GM23338 (cell line): ENCODE data around the gene HEATR9. TPM values are rescaled to one million over a fixed set of nuclear protein-coding genes. Genes with fewer than 3 reads are reported as not detected.

Source experiments
- ATAC-seq: fragments of 200-7000 bp; cut with Tn5 transposase; 3 replicates; pipeline ENCODE4 v1.9.1; 2020
- DNase-seq: peaks from one replicate; pipeline ENCODE4 v3.0.0-alpha.2; 2015; ENCODE audit warnings: low spot score
- H2AFZ ChIP-seq: fragments of 200-600 bp; sonication (generic); 2 replicates; pipeline ENCODE4 v1.8.0; 2016; ENCODE audit warnings: antibody characterized with exemption, mild to moderate bottlenecking, moderate library complexity
- H3F3A ChIP-seq: fragments of 200-600 bp; sonication (generic); replicated peaks from 2 replicates; pipeline ENCODE4 v1.8.0; 2017; ENCODE audit warnings: antibody characterized with exemption, mixed run types, low read depth
- H3K27ac ChIP-seq: fragments of 200-600 bp; sonication (generic); 2 replicates; pipeline ENCODE4 v1.6.1; 2016; ENCODE audit warnings: low read depth
- H3K27me3 ChIP-seq: fragments of 200-600 bp; sonication (generic); 2 replicates; pipeline ENCODE4 v1.8.0; 2016; ENCODE audit warnings: mild to moderate bottlenecking, mixed run types, moderate library complexity; ENCODE audit not compliant: insufficient read depth
- H3K36me3 ChIP-seq: fragments of 200-600 bp; sonication (generic); 2 replicates; pipeline ENCODE4 v1.8.0; 2016; ENCODE audit warnings: mild to moderate bottlenecking; ENCODE audit not compliant: insufficient read depth
- H3K4me1 ChIP-seq: fragments of 200-600 bp; sonication (generic); 2 replicates; pipeline ENCODE4 v1.8.0; 2016; ENCODE audit warnings: mild to moderate bottlenecking, moderate library complexity; ENCODE audit not compliant: insufficient read depth
- H3K4me2 ChIP-seq: fragments of 200-600 bp; sonication (generic); 2 replicates; pipeline ENCODE4 v1.7.1; 2017; ENCODE audit warnings: mixed run types
- H3K4me3 ChIP-seq: fragments of 200-600 bp; sonication (generic); 2 replicates; pipeline ENCODE4 v1.6.1; 2016; ENCODE audit warnings: mixed run types
- H3K79me2 ChIP-seq: fragments of 200-600 bp; sonication (generic); replicated peaks from 2 replicates; pipeline ENCODE4 v1.8.0; 2017; ENCODE audit warnings: mild to moderate bottlenecking; ENCODE audit not compliant: insufficient read depth
- H3K9me2 ChIP-seq: fragments of 200-600 bp; sonication (generic); 2 replicates; pipeline ENCODE4 v1.8.0; 2017; ENCODE audit not compliant: insufficient read depth
- H4K20me1 ChIP-seq: fragments of 200-600 bp; sonication (generic); replicated peaks from 2 replicates; pipeline ENCODE4 v1.8.0; 2017; ENCODE audit warnings: mild to moderate bottlenecking; ENCODE audit not compliant: insufficient read depth
- H3K27ac Mint-ChIP-seq: 2 replicates; pipeline ENCODE4 v1.8.0; 2020; ENCODE audit warnings: inconsistent platforms, mild to moderate bottlenecking, moderate library complexity, mixed read lengths
- H3K27me3 Mint-ChIP-seq: 3 replicates; pipeline ENCODE4 v1.8.0; 2022; ENCODE audit warnings: low read depth, mild to moderate bottlenecking, moderate library complexity, mixed read lengths, inconsistent platforms; ENCODE audit not compliant: insufficient read depth, poor library complexity
- H3K36me3 Mint-ChIP-seq: 3 replicates; pipeline ENCODE4 v1.8.0; 2021; ENCODE audit warnings: low read depth, mild to moderate bottlenecking, inconsistent platforms, moderate library complexity, mixed read lengths
- H3K4me1 Mint-ChIP-seq: 3 replicates; pipeline ENCODE4 v1.8.0; 2020; ENCODE audit warnings: mild to moderate bottlenecking, inconsistent platforms, mixed read lengths
- H3K4me3 Mint-ChIP-seq: 3 replicates; pipeline ENCODE4 v1.8.0; 2021; ENCODE audit warnings: moderate library complexity, mild to moderate bottlenecking, inconsistent platforms, mixed read lengths
- H3K9me3 Mint-ChIP-seq: 3 replicates; pipeline ENCODE4 v1.8.0; 2020; ENCODE audit warnings: moderate library complexity, mild to moderate bottlenecking, inconsistent platforms, mixed read lengths
- CREB1 ChIP-seq: fragments of 250-450 bp; sonication (Bioruptor Pico); IDR thresholded peaks from 2 replicates; pipeline ENCODE4 v1.5.0; 2020; ENCODE audit warnings: low read depth, mild to moderate bottlenecking, moderate library complexity
- CTCF ChIP-seq, 2 experiments: fragments of 200-600 bp in 1 of 2; sonication (generic) in 1 of 2; conservative IDR thresholded peaks; 2 replicates each; pipeline versions ENCODE4 v1.5.1 to v1.6.1; 2016 to 2017; ENCODE audit warnings: antibody characterized with exemption in 2 of 2, low read depth in 2 of 2, mild to moderate bottlenecking in 2 of 2, moderate library complexity in 1 of 2
- ETS1 ChIP-seq: IDR thresholded peaks from 2 replicates; pipeline ENCODE4 v1.6.1; 2016; ENCODE audit warnings: antibody characterized with exemption
- EZH2 ChIP-seq: fragments of 200-600 bp; sonication (generic); IDR thresholded peaks from one replicate; pipeline ENCODE4 v1.8.0; 2017; ENCODE audit warnings: antibody characterized with exemption, mild to moderate bottlenecking, low read depth; ENCODE audit not compliant: unreplicated experiment
- JUNB ChIP-seq: IDR thresholded peaks from one replicate; pipeline ENCODE4 v1.6.1; 2016; ENCODE audit warnings: antibody characterized with exemption; ENCODE audit not compliant: unreplicated experiment
- NANOG ChIP-seq: IDR thresholded peaks from 2 replicates; pipeline ENCODE4 v1.6.1; 2016; ENCODE audit warnings: antibody characterized with exemption, borderline replicate concordance
- POLR2AphosphoS5 ChIP-seq: IDR thresholded peaks from 2 replicates; pipeline ENCODE4 v1.6.1; 2016; ENCODE audit warnings: antibody characterized with exemption, low read depth
- STAT1 ChIP-seq: IDR thresholded peaks from one replicate; pipeline ENCODE4 v1.6.1; 2016; ENCODE audit warnings: antibody characterized with exemption; ENCODE audit not compliant: unreplicated experiment
- ZNF114 ChIP-seq: fragments of 250-450 bp; sonication (Bioruptor Pico); IDR thresholded peaks from 2 replicates; pipeline ENCODE4 v1.5.0; 2020; ENCODE audit warnings: mild to moderate bottlenecking, moderate library complexity
- polyA plus RNA-seq: library from polyadenylated mRNA; unstranded; fragments of >200 nt; fragmentation: Nextera tagmentation; extraction: Ambion mirVana; gene quantifications from 2 replicates; pipeline ENCODE4 v1.2.1, GENCODE V29; 2016
- total RNA-seq: library from RNA; depleted of rRNA; stranded (reverse); fragments of >200 nt; shearing (Covaris generic); gene quantifications from 2 replicates; pipeline ENCODE4 v1.2.3, GENCODE V29; 2014

HEATR9 gene
- total and polyA plus RNA-seq, 2 experiments from 2014 or later: not detected

- ATAC-seq: no peak
- no peaks in the 10 kb centered on the region for H3K9me2 ChIP-seq
- Mint-ChIP-seq H3K36me3 (no peaks in the 10 kb centered on the region), H3K27ac (no peak overlapping the region), H3K9me3 (no peaks in the 10 kb centered on the region), H3K4me3 (no peak overlapping the region), H3K27me3 (peaks cover 3% of the 10 kb centered on the region), H3K4me1 (peaks cover 18% of the 10 kb centered on the region)
- no peaks in the 10 kb centered on the region for H4K20me1 ChIP-seq
- no peak overlapping the region for H3K4me3 ChIP-seq
- TF ChIP-seq NANOG: no peak
- TF ChIP-seq ETS1: no peak
- H3K4me1 ChIP-seq: no peaks in the 10 kb centered on the region; the same call in 1 of the 2 replicates
- H3K4me2 ChIP-seq: no peak overlapping the region
- H3K36me3 ChIP-seq: no peaks in the 10 kb centered on the region
- no peak overlapping the region for H3K27ac ChIP-seq
- H3F3A ChIP-seq: no peaks in the 10 kb centered on the region
- DNase-seq: no peak
- no peaks in the 10 kb centered on the region for H3K79me2 ChIP-seq
- no peaks in the 10 kb centered on the region for H3K27me3 ChIP-seq
- no peak overlapping the region for H2AFZ ChIP-seq
Observed at GRCh38 chr17:35894206-35894605, 25.5 kb upstream of the HEATR9 start.

GRCh38 chr17:35893751-35894150, 25.1 kb upstream of the HEATR9 start:
- H3K79me2 ChIP-seq: no peaks in the 10 kb centered on the region
- Mint-ChIP-seq H3K27me3 (peaks cover 3% of the 10 kb centered on the region), H3K9me3 (no peaks in the 10 kb centered on the region), H3K36me3 (no peaks in the 10 kb centered on the region), H3K4me1 (peaks cover 18% of the 10 kb centered on the region), H3K4me3 (no peak overlapping the region), H3K27ac (no peak overlapping the region)
- no peak for ATAC-seq
- H3K9me2 ChIP-seq: no peaks in the 10 kb centered on the region
- H3K27me3 ChIP-seq: no peaks in the 10 kb centered on the region
- H3K27ac ChIP-seq: no peak overlapping the region
- H4K20me1 ChIP-seq: no peaks in the 10 kb centered on the region
- no peak overlapping the region for H3K4me2 ChIP-seq
- DNase-seq: no peak
- H3K4me3 ChIP-seq: no peak overlapping the region
- H3K4me1 ChIP-seq: no peaks in the 10 kb centered on the region; the same call in 1 of the 2 replicates
- no peaks in the 10 kb centered on the region for H3F3A ChIP-seq
- H2AFZ ChIP-seq: no peak overlapping the region
- no peaks in the 10 kb centered on the region for H3K36me3 ChIP-seq
- no peak for TF ChIP-seq CREB1
- TF ChIP-seq ETS1: no peak

- peak overlapping the region; percentile 76 for H2AFZ ChIP-seq
- Mint-ChIP-seq H3K27ac (no peak overlapping the region), H3K27me3 (no peaks in the 10 kb centered on the region), H3K4me3 (no peak overlapping the region), H3K9me3 (no peaks in the 10 kb centered on the region), H3K4me1 (peaks cover 18% of the 10 kb centered on the region), H3K36me3 (no peaks in the 10 kb centered on the region)
- H3K27me3 ChIP-seq: no peaks in the 10 kb centered on the region
- H3K4me3 ChIP-seq: no peak overlapping the region
- no peak overlapping the region for H3K27ac ChIP-seq
- ATAC-seq (no peak), DNase-seq (peak; percentile 2)
- no peaks in the 10 kb centered on the region for H4K20me1 ChIP-seq
- no peak overlapping the region for H3K4me2 ChIP-seq
- H3K79me2 ChIP-seq: no peaks in the 10 kb centered on the region
- no peaks in the 10 kb centered on the region; the same call in 1 of the 2 replicates for H3K4me1 ChIP-seq
- no peaks in the 10 kb centered on the region for H3K9me2 ChIP-seq
- H3K36me3 ChIP-seq: no peaks in the 10 kb centered on the region
- no peaks in the 10 kb centered on the region for H3F3A ChIP-seq
- TF ChIP-seq ETS1 (no peak), STAT1 (no peak), JUNB (no peak), ZNF114 (CRISPR knock-in tag) (no peak), POLR2AphosphoS5 (no peak), CTCF (conservative IDR thresholded peaks at IDR 0.05; ENCODE audit: low read depth in 2 of 2) (no peak), EZH2 (no peak)
Observed at GRCh38 chr17:35892091-35893035, 23.7 kb upstream of the HEATR9 start.
